NT2/D1 (cell line): ENCODE measurements around the gene SLC52A1.

Experiments used
- DNase-seq: peaks from one replicate; pipeline ENCODE4 v3.0.0-alpha.2; 2011; ENCODE audit warnings: low read depth, low spot score
- H3K27me3 ChIP-seq: 2 replicates; pipeline ENCODE4 v1.6.0; 2011; ENCODE audit warnings: mild to moderate bottlenecking; ENCODE audit not compliant: insufficient read length, insufficient read depth
- H3K36me3 ChIP-seq: 2 replicates; pipeline ENCODE4 v1.6.1; 2011; ENCODE audit warnings: mild to moderate bottlenecking, low read length, mixed read lengths; ENCODE audit not compliant: insufficient read depth, insufficient read length
- H3K4me1 ChIP-seq: 2 replicates; pipeline ENCODE4 v1.5.1; 2011; ENCODE audit not compliant: insufficient read depth, insufficient read length
- H3K4me3 ChIP-seq: 2 replicates; pipeline ENCODE4 v1.5.1; 2011; ENCODE audit warnings: low read depth; ENCODE audit not compliant: insufficient read length
- H3K9ac ChIP-seq: 2 replicates; pipeline ENCODE4 v1.6.0; 2011; ENCODE audit warnings: low read depth; ENCODE audit not compliant: insufficient read length
- H3K9me3 ChIP-seq: 2 replicates; pipeline ENCODE4 v1.5.1; 2011; ENCODE audit warnings: mild to moderate bottlenecking, low read length; ENCODE audit not compliant: insufficient read depth
- SUZ12 ChIP-seq: IDR thresholded peaks from 2 replicates; pipeline ENCODE4 v1.6.1; 2011; ENCODE audit not compliant: insufficient read length, insufficient read depth; ENCODE audit errors: extremely low read depth
- YY1 ChIP-seq: IDR thresholded peaks from 2 replicates; pipeline ENCODE4 v1.6.1; 2011; ENCODE audit not compliant: insufficient read length, insufficient read depth
- ZNF274 ChIP-seq: IDR thresholded peaks from 2 replicates; pipeline ENCODE4 v1.6.1; 2011; ENCODE audit warnings: mild to moderate bottlenecking, low read depth, low read length

Gene SLC52A1

DNA sequence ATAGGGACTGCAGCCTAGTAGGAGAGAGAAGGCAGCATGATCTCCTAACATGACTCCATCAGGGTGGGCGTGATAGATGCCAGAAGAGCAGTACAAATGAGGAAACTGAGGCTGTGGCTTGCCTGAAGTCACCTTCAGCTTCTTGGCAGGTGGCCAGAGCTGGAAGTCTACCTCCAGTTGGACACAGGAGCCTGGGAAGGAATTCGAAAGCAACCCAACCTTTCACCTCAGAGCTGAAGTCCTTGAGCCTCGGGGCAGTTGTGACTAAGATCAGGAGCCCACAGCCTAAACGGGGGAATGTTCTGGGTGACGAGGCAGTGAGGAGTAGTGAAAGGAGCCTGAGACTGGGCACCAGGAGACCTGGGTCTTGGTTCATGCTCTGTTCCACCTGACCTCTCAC is 9.4 kb upstream of the SLC52A1 start:
- TF ChIP-seq ZNF274 (no peak), YY1 (no peak), SUZ12 (no peak)
- no peak overlapping the region for H3K9ac ChIP-seq
- no peak overlapping the region for H3K4me3 ChIP-seq
- no peaks in the 10 kb centered on the region for H3K9me3 ChIP-seq
- H3K36me3 ChIP-seq, result no peaks in the 10 kb centered on the region
- H3K27me3 ChIP-seq, result no peaks in the 10 kb centered on the region
- no peak for DNase-seq
- peaks cover 2% of the 10 kb centered on the region for H3K4me1 ChIP-seq

DNA sequence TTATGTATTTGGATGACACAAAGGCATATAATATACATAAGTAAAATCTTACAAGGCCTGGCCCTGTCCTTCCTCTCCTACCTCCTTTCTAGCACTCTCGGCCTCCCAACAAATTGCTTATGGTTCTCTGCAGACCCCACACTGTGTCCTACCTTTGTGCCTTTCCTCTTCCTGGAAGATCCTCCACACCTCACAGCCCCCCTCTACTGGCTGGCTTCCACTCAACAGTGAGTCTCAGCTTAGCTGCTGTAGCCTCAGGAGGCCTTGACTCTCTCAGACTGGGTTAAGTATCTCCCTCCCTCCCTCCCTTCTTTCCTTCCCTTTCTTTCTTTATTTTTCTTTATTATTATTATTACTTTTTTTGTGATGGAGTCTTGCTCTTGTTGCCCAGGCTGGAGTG is 8.3 kb upstream of the SLC52A1 start:
- Histone ChIP-seq H3K9ac (no peak overlapping the region), H3K27me3 (no peaks in the 10 kb centered on the region), H3K36me3 (no peaks in the 10 kb centered on the region), H3K4me1 (peaks cover 2% of the 10 kb centered on the region), H3K4me3 (no peak overlapping the region), H3K9me3 (no peaks in the 10 kb centered on the region)
- TF ChIP-seq YY1, result no peak
- no peak for TF ChIP-seq ZNF274
- no peak for TF ChIP-seq SUZ12
- DNase-seq, result no peak

DNA sequence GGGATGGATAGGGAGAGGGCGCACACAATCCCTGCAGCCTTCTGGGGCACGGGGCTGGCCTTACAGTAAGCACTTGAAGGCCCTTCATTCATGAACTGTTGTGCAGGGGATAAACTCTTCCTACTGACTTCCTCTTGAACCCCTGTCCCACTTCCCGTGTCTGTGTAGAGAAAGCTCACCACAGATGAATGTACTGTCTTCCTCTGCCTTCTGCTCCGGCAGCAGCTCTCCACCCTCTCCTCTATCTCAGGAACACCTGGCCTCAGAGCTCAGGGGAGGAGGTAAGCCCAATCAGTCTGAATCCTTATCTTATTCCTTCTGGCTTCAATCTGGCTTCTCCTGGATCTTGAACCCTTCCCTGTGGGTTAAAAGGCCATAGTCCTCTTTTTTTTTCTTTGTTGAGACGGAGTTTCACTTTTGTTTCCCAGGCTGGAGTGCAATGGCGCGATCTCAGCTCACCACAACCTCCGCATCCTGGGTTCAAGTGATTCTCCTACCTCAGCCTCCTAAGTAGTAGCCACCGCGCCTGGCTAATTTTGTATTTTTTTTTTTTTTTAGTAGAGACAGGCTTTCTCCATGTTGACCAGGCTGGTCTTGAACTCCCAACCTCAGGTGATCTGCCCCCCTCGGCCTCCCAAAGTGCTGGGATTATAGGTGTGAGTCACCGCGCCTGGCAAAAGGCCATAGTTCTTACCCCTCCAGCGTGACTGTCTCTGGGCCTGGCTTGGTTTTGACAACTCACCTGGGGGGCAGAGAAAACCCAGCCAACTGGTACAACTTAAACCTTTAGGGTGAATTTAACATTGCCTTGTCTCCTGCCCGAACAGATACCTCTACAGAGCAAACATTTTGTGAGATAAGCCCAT is 7.2 kb upstream of the SLC52A1 start:
- no peak for DNase-seq
- TF ChIP-seq ZNF274, result no peak
- no peak for TF ChIP-seq SUZ12
- no peak for TF ChIP-seq YY1
- Histone ChIP-seq H3K4me1 (peaks cover 2% of the 10 kb centered on the region), H3K27me3 (no peaks in the 10 kb centered on the region), H3K9me3 (no peaks in the 10 kb centered on the region), H3K9ac (no peak overlapping the region), H3K36me3 (no peaks in the 10 kb centered on the region), H3K4me3 (no peak overlapping the region)

DNA sequence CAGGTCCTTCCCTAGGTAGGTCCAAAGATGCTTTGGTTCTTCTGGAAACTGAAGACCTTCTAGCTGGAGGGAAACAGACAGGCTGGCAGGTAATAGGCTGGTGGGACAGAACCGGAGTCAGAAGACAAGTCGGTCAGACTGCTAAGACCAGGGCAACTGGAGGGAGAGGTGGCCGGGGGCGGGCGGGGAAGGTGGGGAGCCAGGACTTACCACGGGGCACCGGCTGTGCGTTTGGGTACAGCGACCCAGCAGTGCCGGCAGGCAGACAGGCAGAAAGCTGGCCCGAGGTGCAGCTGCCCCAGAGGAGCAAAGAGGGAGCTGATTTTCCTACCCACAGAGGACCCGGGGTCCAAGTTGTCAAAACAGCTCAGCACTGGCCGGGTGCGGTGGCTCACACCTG is 575 bp downstream of the SLC52A1 start:
- Histone ChIP-seq H3K9ac (no peak overlapping the region), H3K36me3 (no peaks in the 10 kb centered on the region), H3K27me3 (no peaks in the 10 kb centered on the region), H3K9me3 (no peaks in the 10 kb centered on the region), H3K4me3 (no peak overlapping the region), H3K4me1 (peaks cover 2% of the 10 kb centered on the region)
- TF ChIP-seq SUZ12, result no peak
- no peak for TF ChIP-seq ZNF274
- no peak for DNase-seq

DNA sequence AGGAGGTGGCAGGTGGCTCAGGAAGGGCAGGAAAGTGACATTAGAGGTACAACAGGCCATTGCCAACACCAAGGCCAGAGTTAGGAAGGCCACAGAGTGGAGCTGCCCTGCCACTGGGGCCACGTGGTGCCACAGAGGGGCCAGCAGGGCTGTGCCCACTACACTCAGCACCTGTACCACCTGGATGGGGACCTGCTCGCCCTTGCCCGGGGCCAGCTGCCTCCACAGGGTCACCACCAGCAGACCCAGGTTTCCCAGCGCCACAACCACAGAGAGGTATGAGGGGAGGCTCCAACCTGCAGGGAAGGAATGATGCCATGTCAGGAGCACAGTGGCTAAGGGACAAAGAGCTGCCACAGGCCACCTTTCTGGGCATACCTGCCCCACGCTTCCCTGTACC is 1.2 kb downstream of the SLC52A1 start:
- no peaks in the 10 kb centered on the region for H3K27me3 ChIP-seq
- H3K9me3 ChIP-seq, result no peaks in the 10 kb centered on the region
- no peak overlapping the region for H3K9ac ChIP-seq
- peaks cover 2% of the 10 kb centered on the region for H3K4me1 ChIP-seq
- no peak for DNase-seq
- no peak overlapping the region for H3K4me3 ChIP-seq
- TF ChIP-seq YY1 (no peak), SUZ12 (no peak), ZNF274 (no peak)
- H3K36me3 ChIP-seq, result no peaks in the 10 kb centered on the region

DNA sequence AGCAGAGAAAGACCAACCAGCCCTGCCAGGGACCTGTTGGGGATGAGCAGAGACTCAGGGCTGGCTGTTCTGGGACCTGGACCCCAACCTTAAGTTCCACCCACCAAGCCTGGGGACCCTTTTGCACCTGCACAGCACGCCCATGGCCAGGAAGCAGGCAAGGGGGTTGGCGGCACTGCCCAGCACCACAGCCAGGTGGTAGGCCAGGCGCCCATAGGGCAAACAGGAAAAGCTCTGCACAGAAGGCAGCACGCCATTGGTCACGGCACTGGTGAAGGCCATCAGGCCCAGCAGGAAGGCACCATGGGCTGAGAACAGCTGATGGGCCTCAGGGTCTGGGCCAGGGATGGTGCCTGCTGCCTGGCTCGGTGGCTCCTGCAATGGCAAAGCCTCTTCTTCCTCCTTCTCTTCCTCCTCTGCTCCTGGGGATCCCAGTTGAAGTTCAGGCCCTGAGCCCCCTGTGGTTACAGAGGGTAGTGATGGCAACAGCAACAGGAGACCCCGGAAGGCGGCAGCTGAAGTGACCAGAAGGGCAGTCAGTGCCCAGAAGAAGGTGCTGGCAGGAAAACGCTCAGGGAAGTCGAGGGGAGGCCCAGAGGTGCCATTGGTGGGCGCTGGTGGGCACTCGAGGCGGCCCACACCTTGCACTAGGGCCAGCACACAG is 1.7 kb downstream of the SLC52A1 start:
- no peak for TF ChIP-seq ZNF274
- TF ChIP-seq SUZ12, result no peak
- TF ChIP-seq YY1, result no peak
- DNase-seq, result no peak
- Histone ChIP-seq H3K36me3 (no peaks in the 10 kb centered on the region), H3K27me3 (no peaks in the 10 kb centered on the region), H3K4me3 (no peak overlapping the region), H3K9ac (no peak overlapping the region), H3K9me3 (no peaks in the 10 kb centered on the region), H3K4me1 (peaks cover 2% of the 10 kb centered on the region)

DNA sequence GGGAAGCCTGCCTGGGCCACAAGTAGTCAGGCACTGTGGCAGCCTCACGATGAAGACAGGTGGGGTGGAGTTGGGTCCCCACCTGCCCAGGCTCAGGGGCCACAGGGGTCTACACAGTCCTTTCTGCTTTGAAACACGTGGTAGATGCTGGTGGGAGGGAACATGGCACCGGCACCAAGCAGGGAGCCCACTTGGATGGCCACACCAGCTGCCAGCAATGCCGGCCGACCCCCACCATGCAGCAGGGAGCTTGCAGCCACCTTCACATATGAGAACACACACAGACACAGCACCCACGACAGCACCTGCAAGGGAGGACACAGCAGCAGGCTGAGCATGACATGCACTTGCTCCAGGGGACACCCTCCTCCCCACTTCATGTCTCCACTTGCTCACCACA is 2.4 kb downstream of the SLC52A1 start:
- no peak for DNase-seq
- Histone ChIP-seq H3K4me1 (peaks cover 2% of the 10 kb centered on the region), H3K9ac (no peak overlapping the region), H3K9me3 (no peaks in the 10 kb centered on the region), H3K36me3 (no peaks in the 10 kb centered on the region), H3K4me3 (no peak overlapping the region), H3K27me3 (no peaks in the 10 kb centered on the region)
- TF ChIP-seq SUZ12 (no peak), ZNF274 (no peak), YY1 (no peak)
